HG03378 (cell line): ENCODE measurements around the gene PDE4B.

Experiments
- ATAC-seq: cut with Tn5 transposase; IDR thresholded peaks from one replicate; pipeline ENCODE4 v1.9.1; 2021; ENCODE audit warnings: mild to moderate bottlenecking, moderate library complexity; ENCODE audit not compliant: unreplicated experiment

Gene PDE4B

DNA sequence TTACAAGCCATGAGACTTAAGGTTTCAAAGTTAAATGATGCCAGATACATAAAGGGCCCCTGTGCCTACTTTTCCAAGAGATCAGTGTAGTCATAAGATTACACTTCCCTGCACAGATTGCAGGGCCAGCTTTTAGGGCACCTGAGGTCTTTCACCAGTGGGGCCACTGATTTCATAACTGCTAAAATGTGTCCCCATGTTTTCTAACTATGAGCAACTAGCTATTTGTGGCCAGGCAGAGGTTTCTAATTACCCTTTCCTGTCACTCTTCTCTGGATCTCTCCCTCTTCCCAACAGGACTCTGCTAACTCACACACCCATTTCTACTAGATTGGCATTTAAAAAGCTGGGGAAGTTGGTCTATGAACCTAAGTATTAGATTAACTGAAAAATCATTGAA is 534.2 kb downstream of the PDE4B start:
- no peak for ATAC-seq

DNA sequence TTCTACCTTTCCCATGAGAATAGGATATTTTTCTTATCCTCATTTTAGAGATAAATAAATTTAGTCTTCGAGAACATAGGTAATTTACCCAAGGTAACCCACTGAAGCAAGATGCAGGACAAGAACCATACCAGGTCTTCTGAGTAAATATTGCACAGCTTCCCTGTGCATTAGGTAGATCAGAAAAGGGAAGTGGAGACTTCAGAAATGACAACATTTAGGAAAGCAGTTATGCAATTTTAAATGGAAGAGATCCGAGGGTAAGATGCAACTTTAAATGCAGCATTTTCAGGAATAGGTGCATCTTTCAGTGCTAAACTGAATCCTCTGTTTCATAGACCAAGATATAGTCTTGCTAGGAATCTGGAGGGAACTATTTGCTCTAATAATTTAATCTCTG is 534.9 kb downstream of the PDE4B start:
- no peak for ATAC-seq

DNA sequence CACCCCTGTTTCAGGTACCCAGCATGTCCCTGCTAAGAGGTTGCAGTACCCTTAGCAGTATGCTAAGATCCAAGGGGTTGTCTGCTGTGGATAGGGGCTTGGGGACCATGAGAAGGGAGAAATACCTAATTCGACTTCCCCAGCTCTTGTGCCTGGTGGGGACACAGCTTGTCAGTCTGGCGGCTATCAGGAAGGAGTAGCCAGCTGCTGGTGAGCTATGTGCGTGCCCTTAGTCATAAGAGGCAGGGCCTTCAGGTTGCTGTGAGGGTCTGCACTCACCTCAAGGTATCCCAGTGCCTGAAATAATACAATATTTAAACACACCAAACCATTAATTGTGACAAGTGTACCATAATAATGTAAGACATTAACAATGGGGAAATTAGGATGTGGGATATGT is 536.2 kb downstream of the PDE4B start:
- ATAC-seq, result no peak

DNA sequence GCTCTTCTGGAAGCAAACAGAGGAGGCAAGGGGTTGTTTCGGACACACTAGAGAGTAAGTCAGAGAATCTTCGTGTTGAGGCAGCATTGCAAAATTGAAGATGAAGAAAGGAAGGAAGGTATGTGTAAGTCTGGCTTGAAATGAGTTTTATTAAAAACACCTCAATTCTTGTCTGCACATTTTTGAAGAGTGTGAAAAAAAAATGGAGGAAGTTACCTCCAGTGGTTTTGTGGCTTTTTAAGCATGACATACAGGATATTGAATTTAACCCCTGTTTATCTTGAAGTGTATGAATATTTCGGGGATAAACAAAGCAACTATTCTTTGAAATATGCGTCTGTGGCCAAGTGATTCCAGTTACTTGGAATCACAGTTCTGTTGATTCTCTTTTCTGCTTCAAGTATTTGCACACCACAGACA is 538.0 kb downstream of the PDE4B start:
- ATAC-seq, result no peak

DNA sequence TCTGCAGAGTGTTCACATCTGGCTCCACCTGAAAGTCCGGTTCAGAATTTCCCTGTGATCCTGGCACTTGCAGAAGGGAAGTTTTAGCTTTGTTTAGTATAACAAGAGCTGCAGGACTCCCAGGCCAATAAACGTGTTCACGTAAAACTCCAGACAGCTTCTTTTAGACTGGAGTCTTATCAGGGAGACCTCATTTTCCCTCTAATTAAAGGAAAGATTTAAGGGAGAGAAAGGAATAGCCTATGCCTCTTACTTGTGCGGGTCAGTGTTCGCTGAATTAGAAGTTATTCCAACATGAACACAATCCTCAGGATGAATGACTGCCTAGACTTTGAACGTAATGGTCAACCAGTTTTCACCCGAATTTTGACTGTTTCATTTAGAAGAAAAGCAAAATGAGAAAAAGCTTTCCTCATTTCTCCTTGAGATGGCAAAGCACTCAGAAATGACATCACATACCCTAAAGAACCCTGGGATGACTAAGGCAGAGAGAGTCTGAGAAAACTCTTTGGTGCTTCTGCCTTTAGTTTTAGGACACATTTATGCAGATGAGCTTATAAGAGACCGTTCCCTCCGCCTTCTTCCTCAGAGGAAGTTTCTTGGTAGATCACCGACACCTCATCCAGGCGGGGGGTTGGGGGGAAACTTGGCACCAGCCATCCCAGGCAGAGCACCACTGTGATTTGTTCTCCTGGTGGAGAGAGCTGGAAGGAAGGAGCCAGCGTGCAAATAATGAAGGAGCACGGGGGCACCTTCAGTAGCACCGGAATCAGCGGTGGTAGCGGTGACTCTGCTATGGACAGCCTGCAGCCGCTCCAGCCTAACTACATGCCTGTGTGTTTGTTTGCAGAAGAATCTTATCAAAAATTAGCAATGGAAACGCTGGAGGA is 539.2 kb downstream of the PDE4B start:
- ATAC-seq, result no peak

DNA sequence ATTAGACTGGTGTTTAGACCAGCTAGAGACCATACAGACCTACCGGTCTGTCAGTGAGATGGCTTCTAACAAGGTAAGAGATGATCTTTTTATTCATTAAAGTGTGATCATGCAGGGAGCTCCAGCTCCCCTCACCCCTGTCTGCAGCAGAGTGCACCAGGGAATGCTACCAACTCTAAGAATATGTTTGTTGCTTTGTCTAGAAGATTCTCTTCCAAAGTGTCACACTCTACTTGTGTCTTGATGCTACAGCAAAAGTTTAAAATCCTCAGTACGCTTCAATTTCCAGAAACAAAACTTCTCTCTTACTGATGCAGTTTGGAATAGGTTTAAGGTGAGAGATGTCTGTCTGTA is 539.8 kb downstream of the PDE4B start:
- no peak for ATAC-seq

DNA sequence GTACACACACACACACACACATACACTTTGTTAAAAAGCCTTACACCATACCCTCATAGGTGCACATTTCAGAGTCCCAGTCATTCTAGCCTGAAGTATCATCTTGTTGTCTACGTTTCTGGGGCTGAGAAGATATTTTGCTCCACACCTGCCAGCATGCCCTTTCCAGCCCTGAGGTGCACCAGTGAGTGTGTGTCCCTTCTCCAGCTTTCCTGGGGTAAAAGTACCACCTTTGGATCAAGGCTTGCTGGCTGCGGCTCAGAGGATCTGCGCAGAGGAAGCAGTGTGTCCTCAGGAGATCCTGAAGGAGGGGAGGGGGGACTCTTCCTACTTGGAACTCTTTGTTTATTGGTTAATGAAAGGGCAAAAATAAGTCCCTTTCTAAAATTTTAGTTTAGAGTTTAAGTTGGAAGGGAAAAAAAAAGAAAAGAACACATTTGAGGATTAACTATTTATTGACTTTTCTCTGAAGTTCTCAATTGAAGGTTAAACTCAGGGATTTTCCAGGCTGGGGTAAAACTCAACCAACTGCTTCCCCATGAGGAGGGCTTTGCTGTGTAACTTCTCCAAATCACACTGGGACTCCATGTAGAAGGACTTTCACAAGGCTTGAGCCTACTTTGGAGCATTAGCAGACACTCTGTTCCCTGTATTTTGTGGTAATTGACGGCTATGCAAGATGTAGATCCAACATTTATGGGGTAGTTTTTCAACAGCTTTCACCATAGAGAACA is 540.9 kb downstream of the PDE4B start:
- no peak for ATAC-seq

DNA sequence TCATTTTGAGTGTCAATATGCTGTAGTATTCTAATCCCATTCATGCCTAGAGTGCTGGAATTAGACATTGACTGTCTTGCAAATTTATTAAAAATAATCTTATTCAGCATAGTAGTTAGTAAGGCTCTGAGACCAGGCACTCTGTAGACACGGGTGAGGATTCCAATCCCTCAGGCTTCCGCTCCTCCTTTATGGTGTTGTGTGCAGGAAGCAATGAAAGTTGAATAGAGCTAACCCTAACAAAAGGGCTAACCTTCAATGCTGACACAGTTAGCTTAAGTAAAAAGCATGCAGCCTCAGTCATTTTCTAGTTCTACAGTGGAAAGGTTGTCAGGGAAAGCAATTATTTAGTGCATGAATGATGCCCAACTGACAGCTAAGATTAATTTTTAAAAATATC is 541.6 kb downstream of the PDE4B start:
- ATAC-seq, result no peak

DNA sequence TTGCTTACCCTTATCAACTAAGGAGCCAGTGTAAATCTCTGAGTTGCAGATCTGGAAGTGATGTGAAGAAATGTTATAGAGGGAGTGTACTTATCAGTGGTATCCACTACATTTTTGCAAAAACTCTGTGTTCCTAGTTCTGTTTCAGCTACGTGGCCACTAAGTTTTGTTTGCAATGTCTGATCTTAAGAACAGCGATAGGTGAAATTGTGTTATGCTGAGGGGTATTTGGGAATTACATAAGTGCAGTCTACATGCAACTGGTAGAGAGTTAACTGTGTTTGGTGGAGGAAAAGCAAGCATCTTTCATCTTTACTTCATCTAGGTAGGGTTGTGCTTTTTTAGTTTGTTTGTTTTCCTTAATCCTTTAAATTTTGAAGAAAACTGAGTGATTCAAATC is 542.4 kb downstream of the PDE4B start:
- no peak for ATAC-seq

DNA sequence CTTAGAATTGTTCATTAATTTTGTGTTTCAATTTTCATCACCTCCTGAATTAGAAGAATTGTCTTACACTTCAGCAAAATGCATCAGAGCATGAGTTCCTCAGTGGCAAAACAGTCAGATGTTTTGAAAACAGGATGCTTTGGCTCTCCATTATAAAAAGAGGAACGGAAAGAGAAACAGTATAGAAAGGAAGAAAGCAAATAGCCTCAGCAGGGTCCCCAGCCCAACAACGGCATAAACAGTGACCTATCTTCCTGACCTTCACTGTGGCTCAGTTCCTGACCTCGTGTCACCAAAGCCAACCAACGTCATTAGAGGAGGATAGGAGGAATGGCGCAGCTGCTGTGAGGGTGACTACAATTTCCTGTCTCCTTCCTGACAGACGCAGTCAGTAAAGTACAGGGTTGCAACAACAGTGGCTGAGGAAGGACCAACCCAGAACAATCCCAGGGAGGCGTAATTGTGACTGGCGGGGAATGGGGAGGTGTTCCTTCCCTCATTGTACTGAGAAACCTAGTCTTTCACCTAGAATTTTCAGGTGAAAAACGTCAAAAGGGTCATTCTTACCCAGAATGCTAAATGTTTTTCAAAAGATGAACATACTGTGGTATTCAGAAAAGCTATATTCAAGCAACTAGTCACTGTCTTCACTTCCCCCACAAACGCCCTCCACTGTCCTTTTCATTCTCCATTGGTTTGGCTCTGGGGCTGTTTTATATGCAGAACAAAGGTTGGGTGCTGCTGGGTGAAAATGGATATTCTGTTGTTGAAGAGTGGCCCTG is 543.4 kb downstream of the PDE4B start:
- peak; percentile 89 for ATAC-seq

DNA sequence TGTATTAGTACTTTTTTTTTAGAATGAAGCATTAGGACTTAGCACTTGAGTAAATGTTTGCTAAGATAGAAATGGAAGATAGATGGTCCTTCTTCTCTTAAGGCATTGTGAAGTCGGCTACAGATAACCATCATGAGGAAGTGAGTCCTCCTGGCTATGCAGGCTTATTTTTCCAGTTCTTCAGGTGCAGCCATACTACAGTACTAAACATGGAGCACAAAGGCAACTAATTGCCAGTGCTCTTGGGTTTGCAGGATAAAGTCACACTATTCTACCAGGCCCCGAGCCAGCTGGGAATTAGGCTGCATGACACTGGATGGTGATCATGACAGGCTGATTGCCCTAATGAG is 543.9 kb downstream of the PDE4B start:
- no peak for ATAC-seq

DNA sequence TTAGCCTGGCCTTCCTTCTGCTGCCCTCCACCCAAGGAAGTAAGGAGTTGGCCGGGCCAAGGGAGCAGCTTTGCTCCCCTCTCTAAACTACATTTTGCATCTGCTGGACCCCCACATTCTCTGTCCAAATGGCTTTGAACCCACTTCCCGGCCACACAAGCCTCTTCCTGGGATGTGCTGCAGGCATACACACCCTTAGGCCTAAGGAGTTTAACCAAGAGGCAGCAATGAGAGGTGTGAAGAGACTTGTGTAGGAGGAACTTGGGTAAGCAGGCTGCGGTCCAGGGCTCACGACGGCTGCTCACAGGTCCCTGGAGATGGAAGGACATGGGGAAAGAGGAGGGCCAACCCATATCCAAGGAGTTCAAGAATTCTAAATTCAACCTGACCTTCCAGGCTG is 544.6 kb downstream of the PDE4B start:
- no peak for ATAC-seq

DNA sequence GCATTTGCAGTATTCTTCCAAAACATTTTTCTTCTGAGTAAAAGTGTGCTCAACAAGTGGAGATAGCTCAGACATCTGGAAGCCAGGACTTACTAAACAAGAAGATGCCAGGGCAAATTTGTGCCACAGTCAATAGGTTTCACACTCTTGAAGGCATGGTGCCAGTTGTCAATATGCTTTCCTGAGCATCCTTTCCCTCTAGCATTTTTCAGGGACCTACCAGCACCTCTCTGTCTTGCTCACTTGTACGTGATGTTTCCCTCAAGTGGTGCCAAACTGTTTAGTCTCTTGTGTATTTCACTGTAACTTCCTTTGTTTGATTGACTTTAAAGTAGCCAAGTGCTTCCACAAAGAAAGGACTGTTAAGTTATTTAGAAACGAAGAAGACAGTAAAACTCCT is 547.2 kb downstream of the PDE4B start:
- no peak for ATAC-seq

DNA sequence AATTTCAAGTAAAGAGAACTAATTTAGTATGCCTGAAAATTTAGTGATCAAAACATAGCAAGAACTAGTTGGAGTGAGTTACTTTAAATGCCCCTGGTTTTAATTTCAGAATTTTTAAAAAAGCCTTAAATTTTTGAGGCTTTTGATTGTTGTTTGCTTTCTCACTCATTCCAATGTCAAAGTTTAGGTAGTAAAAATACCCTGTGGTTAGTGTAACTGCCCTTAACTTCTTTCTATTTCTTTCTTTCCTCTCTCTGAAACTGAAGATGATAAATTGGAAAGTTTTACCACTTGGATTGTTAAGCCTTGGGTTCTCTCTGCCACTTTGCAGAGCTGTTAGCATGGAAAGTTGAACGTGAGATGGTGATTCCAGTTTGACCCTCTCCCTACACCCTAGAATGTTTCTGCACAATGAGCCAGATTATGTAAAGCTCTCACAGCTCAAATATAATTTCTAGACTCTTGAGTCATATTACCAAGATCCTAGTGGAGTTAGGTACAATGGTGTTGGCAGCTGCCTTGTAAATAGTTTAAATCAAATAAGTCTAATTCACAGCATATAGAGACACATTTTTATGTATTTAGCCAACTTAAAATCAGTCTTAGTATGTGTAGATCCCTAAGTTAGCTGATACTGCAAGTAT is 548.9 kb downstream of the PDE4B start:
- ATAC-seq, result no peak

DNA sequence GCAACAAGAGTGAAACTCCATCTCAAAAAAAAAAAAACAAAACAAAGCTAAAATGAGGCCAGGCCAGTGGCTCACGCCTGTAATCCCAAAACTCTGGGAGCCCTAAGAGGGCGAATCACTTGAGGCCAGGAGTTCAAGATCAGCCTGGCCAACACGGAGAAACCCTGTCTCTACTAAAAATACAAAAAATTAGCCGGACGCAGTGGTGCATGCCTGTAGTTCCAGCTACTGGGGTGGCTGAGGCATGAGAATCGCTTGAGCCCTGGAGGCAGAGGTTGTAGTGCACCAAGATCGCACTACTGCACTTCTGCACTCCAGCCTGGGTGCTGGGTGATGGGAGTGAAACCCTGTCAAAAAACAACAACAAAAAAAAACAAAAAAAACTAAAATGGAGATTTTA is 550.0 kb downstream of the PDE4B start:
- ATAC-seq, result no peak

DNA sequence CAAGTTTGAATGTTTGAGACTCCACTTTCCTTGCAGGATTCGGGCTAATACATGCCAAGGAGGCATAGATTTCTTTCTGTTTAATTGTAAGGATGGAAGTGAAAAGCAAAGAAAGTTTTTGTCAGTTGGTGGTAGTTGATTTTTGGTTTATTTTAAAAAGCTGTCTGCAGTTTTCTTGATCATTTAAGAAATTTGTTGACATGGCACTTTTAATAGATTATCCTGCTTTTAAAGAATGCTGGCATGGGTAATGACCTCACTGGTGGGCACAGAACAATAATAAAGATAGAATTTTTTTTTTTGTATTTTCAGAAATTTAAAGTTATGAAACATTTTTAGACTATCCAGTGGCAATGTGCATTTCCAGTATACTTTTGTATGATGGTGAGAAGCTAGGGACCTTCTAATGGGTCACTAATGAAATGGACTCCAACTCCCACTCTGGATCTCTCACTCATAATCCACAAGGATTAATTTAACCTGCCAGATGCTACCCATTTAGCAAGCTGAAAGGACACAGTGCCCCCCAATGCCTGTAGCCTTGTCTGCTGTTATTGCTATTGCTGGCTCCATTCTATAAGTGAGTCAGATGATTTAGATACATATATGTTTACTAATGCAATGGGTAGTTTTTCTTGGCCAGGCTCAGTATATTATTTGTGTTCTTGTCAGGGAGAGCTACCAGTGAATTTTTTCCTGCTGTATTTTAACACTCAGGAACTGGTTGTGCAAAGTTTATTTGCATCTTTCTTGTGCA is 551.1 kb downstream of the PDE4B start:
- no peak for ATAC-seq

DNA sequence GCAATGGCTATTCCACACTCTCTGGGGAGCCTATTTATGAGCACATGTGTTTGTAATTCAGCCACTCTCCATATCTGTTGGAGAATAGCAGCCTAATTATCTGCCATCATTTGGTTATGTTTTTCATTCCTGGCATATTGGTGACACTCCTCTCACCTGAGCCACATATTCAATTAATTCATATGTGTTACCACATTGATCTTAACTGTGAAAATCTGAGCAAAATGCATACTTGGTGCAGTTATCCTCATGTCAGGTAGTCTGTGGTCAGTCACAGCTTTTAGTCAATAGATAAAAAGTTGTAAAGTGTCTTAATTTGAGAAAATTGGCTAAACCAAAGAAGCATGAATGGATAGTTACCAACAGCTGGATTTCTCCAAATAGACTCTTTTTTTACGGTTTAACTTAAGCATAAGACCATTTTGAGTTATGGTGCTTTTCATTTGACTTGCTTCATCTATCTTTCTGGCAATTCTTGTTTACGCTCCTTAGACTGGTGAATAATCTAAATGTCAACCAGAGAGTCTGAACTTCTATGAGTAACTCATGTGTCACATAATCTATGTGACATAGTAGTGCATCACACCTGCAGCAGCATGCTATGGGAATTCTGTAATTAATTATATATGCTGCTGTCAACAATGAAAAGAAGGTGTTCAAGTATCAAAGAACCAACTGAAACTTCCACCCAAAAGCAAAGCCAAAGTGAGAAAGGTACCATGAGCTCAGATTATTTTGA is 553.5 kb downstream of the PDE4B start:
- ATAC-seq, result no peak

DNA sequence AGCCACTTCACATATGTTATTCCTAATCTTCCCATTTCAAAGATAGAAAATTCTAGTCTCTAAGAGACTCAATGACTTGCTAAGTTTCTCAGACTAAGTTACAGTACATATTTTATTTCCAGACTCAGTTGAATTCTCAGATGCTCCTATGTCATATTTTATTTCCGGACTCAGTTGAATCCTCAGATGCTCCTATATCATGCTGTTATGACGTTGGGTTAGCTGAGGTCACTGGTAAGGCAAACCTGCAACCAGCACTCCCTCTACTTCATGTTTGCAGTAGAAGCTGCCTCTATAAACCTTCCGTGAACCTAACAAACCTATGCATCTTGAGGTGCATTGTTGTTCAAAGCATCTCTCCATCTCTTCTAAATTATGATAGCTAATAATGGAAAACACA is 554.2 kb downstream of the PDE4B start:
- no peak for ATAC-seq

DNA sequence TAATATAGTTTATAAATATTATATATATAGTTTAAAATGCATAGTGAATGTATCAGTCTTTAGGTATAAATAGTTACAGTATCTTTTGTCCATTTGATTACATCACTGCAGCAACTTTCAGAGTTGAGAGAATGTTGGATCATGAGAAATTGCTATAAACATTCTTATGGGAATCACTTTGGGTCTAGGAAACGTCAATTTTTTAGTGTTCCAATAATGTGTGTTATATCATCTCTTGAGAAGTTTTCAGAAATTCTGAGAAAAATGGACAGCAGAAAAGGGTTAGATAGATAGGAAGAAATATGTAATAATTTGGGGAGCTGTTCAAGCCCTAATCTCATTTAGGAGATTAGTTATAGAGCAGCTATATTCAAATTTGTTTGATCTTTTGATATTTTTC is 556.1 kb downstream of the PDE4B start:
- ATAC-seq, result no peak

DNA sequence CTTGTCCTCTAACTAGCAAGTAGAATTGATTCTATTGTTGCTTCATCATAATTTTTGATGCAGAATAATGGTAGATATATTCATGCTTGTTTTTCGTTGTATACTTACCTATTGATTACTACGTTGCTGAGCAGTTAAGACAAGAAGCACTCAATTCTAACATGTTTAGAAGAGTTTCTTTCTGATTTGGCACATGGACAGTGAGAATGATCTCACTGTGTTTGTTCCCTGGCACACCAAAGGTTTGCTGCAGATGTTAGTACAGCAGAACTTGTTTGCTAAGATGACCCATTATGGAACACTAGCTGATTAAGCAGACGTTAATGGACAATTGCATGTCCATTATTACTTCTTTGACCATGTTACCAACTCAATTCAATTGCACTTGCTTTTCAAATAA is 556.5 kb downstream of the PDE4B start:
- ATAC-seq, result no peak
